ENCODE results near the gene TANGO2.

Gene TANGO2, protein sequence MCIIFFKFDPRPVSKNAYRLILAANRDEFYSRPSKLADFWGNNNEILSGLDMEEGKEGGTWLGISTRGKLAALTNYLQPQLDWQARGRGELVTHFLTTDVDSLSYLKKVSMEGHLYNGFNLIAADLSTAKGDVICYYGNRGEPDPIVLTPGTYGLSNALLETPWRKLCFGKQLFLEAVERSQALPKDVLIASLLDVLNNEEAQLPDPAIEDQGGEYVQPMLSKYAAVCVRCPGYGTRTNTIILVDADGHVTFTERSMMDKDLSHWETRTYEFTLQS

DNA sequence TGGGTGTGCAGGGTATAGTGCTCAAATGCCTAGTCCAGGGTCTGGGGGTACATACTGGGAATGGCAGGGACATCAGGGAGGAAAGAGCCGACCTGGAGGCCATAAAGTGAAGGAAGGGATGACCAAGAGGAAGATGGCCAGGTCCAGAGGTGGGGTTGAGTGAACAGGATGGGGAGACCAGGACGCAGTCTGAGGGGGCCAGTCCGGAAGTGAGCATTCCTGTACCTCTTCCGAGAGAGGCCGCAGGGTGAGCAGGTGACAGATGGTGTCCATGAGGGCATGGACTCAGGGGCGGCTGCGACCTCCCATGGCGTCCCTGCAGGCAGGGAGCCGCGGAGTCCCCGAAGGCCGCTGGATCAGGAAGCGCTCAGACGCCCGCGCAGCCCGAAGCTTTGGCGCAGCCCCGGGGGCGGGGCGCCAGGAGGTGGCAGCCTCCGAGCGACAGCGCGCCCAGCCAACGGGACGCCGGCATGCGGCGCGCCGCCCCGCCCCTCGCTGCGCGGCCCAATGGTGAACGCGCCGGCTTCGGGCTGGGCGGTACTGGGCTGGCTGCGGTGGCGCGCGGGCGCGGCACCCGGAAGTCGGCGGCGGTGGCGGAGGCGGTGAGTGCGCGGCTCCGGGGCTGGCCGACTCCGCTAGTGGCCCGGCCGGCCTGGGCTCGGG is at the start of gene TANGO2:
TANGO2 (plus strand) TSS at position 578 of the 663 bp plus-strand sequence. CDS start 15,689 bp downstream, outside the sequence.
- peak; percentile 90 for DNase-seq

DNA sequence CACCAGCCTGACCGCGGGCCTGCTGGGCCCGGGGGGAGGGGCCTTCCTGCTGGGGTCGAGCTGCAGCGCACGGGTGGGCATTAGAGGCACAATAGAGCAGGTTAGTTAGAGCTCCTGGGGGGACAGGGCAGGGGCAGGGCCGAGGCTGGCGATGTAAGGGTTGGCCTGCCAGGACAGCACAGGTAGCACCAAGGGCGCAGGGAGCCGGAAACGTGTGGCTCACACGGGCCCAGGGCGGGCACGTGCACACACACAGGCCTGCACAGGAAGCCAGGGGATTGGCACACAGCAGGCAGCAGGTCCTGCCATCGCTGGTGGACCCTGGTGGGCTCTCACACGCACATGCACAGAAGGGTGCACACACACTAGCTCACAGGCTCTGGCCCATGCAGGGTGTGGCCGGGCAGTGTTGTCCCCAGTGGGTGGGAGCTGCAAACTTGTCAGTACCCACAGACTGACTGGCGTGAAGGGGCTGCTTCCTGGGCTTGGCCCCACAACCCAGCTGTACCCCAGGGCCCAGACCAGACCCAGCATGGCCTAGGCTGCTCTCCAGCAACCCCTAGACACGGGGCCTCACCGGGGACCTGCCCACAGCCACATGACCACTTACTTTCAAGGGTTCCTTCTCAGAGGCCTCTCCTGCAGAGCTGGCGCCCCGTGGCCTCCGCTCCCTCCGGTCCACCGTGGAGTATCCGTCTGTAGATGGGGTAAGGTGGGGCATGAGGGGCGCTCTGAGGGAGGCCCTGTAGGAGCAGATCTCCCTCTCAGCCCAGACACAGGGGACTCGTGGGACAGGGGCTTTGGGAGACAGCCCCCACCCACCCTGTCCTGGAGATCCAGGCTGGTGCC is 49.4 kb upstream of the TANGO2 start:
- no peak for DNase-seq

DNA sequence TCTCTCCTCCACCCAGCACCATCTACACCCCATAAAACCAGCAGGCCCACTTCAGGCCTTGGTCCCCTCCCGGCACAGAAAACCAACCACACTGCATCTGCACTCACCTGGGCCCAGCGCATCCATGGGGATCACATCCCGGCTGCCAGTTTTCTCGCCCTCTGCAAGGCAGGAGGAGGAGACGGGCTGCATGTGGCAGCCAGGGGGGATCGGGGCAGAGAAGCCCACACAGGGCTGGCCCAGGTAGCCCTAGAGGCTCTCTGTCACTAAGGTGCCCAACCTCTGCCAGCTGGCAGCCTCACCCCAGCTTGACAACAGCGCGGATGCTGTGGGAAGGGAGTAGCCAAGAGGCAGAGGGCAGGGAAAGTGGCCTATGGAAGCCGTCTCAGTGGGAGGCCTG is 48.7 kb upstream of the TANGO2 start:
- no peak for DNase-seq

DNA sequence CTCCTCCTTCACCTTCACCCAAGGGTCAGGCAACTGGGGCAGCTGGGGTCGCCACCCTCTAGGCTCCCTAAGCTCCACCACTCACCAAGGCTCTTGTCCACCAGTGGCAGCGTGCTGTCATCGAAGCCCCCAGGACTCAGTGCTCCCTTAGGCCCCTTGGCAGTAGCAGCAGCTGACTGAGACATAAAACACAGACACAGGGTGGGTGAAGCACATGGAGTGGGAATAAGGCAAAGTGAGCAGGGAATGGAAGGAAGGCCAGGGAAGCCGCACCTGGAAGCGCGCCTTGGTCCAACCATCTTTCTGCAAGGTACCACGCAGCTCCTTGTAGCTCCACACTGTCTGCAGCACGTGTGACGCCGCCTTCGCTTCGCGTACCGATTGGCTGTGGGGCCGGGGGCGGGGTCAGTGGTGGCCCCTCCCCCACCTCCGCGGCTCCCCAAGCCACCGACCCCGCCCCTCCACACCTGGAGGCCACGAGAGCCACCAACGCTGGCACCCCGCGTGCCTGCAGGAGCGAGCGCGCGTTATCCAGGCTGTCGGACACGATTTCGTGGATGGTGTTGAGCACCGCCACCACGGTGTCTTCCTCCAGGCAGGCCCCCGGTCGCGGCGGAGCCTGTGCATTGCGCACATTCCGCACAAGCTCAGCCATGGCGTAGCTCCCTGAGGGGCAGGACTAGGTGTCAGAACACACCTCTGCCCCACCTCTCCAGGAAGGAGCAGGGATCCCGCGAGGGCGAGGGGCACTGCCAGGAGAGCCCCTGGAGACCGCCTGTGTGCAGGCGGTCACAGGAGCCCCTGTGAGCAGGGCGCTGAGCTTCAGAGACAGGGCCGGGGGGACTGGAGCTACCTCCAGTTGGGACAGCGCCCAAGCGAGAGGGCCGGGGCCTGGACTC is 48.0 kb upstream of the TANGO2 start:
- no peak for DNase-seq

DNA sequence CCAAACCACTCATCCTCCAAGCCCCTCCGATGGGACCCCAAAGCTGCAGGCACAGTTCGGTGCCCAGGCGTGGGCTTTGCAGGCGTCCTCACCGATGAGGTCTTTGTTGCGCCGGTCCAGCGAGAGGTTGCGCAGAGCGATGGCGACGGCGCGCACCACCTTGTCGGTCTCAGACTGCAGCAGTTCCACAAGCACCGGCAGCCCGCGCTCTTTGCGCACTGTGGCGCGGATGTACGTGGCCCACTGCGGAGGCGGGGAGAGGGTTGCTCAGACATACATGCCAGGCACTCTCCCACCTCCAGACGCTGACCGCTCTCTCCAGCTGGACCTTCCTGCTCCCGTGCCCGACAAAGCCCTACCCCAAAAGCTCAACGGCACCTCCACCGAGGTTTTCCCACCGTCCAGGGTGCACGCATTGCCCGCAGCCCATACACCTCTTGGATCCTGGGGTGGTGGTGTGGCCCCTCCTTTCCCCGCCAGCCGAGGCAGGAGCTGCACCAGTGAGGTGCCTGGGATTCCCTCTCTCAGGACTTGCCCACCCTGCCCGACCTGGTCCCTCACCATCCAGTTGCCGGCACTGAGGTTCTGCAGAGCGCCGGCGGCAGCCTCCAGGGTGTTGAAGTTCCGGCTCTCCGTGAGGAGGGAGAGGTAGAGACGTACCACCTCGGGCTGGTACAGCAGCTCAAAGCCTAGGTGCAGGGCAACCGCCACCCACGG is 47.2 kb upstream of the TANGO2 start:
- DNase-seq: no peak

DNA sequence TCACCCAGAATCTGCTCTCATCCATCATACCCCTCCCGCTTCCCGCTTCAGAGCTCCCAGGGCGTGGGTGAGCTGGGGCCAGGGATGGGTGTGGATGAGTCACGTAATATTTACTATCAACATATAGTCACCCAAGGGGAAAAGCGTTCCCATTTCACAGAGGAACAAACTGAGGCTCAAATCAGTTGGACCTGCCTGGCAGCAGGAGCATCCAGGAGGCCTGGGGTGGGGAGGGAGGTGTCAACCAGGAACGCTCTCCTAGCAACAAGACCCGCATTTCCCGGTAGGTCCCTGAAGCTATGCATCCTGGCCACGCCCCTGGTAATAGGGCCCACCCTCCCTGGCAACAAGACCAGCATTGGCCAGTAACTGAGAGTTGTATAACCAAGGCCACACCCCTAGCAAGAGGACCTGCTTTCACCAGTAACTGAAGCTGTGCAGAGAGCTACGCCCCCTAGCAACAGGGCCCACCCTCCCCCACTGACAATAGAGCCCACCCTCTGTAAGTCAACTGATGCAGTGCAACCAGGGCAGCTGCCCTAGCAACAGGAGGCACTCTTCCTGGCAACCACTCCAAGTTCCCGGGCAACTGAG is 46.5 kb upstream of the TANGO2 start:
- DNase-seq: peak; percentile 48

DNA sequence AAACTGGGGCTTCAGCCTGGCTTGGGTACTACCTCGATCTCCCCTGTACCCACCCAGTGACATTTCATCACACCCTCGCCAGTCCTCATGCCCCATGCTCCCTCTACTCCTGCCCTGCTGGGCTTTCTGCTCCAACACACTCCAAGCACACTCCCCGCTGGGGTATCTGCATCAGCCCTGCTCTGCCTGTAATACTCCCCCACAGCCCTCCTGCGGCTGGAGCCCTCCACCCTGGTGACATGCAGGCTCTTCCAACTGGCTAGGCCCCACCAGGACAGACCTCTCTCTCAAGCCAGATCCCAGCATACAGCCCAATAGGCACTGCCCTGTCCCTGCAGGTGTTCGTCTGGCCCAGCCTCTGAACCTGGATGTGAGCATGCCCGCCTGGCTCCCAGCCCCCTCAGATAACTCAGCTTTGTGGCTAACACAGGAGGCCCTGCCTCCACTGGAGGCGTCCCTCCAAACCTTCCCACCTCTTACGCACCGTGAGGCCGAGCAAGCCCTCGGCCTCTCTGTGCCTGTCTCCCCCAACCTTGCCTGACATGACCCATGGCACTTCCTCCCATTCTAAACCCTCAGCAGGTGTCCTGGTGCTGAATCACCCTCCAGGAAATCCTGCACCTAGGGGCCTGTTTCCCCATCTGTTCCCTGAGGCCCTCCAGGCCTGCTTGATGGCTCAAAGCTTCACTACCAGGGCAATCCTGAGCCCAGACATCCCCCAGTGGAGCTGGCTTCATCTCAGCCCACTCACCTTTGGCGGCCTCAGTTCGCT is 45.8 kb upstream of the TANGO2 start:
- DNase-seq: no peak

DNA sequence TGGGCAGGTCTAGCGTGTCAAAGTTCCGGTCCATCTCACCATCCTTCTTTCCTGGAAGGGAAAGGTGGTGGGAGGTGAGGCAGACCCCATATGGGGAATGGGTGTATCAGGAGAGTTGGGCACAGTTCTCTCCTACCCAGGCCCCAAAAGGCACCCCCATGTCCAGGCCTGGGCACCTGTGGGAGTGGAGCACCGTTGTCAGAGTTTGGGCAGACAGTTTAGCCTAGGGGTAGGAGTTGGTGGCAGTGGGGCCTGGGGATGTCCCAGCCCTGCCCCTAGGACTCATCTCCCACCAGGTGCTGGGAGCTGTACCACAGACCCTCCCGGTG is 45.2 kb upstream of the TANGO2 start:
- no peak for DNase-seq

DNA sequence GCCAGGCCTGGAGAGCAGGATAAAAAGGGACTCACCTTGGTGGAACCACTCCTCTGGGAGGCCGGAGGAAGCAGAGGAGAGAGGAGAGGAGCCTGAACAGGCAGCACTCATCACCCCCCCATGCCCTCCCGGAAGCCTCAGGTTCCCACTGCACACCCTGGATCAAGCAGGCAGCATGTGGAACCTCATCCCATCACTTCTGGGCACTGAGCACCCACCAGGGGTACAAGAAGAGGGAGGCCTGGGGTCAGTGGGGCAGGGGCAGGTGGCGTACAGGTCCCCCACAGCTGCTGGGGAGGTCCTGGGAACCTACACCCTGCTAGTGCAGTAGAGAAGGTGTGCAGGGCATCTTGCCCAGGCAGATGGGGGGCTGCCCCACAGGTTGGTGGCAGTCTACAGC is 44.2 kb upstream of the TANGO2 start:
- no peak for DNase-seq

DNA sequence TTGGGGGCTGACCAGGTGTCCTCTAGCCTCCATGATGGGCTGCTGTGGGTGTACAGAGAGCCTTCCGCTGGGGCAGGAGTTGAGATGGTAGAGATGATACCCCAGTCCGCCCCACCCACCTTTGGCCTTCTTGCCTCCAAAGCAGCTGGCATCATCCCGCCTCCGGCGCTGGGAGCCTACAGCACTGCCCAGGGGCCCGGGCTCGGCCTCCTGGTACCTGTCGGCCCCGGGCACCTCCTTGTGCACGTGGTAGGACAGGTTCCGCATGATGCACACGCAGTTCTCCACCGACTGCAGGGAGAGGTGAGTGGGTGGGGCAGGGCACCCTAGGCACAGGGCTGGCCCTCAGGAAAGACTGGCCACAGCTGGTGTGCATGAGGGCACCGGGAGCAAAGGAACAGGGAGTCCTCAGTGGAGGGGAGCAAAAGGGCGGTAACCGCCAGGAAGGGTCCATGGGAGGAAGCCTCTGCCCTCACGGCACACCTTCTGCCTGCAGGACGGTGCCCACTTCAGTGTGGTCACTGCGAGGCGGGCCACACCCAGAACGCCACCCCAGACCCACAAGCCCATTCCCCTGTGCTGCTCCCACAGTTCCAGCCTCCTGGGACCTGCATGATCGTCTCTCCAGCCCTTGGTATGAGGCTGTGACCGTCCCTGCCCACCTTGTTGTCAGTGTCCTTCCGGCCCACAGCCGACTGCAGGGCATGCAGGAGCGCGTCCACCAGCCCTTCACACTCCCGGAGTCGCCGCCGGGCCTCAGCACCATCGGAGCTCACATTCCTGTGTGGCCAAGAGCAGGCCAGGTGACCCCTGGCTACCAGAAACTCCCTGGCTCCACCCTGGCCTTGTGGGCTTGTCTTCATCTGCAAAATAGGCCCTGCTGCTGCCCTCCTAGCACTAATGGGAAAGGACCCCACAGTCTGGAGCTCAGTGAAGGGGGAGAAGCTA is 43.3 kb upstream of the TANGO2 start:
- DNase-seq: no peak

DNA sequence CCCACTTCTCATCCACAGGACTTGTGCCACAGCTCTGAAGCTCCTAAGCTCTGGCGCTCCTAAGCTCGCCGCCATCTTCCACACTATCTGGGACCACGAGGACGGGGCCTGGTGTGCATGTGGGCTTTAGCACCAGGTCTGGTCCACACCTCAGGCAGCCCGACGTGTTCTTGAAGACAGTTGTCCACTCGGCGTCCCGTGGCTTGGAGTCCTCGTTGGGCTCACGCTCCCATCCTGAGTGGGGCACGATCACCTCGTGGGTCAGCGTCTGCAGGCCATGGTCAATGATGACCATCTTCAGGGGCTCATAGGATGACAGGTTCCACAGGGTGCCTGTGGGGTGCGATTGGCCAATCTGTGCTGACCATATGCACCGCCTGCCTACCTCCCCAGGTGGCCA is 42.2 kb upstream of the TANGO2 start:
- DNase-seq: no peak

DNA sequence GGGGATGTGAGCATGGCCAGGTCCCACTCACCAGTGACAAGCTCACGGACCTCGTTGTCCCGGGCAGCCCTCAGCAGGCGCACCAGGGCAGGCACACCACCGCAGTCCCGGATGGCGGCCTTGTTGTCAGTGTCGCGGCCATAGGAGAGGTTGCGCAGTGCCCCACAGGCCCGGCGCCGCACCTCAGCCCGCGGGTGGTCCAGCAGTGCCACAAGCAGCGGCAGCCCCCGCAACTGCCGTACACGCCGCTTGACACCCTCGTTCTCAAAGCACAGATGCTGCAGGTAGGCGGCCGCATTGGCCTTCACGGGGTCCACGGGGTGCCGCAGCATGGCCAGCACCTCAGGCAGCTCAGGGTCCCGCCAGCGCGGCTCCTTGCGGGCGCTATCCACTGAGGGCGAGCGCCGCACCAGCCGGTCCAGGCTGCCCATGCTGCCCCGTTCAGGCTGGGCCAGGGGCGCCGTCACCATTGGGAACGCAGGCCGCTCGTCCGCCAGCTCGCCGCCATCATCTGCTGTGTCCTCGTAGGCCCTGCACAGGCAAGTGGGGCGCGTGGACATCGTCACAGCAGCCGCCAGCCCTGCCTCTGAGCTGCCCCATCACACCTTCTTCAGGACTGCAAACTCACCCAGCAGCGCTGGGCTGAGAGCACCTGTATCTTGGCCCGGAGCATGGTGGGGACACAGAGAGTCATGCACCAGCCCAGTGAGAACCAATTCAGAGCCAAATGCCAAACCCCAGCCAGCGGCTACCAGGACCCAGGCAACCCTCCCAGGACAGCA is 41.0 kb upstream of the TANGO2 start:
- DNase-seq: no peak

DNA sequence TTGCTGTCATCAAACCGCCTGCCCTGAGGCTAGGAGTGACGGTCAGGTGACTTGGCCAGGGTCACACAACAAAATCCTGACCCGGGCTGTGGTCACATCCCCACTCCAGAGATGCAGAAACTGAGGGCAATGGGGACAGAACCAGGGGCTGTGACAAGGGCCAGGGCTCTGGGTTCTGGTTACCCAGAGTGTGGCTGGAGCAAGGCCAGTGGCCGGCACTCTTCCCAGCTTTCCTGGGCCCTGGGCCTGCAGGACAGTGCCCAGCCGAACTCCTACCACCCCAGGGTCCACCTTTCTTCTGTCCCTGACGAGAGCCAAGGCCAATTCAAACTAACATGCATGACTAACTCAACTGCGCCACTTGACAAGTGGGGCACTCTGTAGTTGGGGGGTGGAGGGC is 40.1 kb upstream of the TANGO2 start:
- DNase-seq: no peak

DNA sequence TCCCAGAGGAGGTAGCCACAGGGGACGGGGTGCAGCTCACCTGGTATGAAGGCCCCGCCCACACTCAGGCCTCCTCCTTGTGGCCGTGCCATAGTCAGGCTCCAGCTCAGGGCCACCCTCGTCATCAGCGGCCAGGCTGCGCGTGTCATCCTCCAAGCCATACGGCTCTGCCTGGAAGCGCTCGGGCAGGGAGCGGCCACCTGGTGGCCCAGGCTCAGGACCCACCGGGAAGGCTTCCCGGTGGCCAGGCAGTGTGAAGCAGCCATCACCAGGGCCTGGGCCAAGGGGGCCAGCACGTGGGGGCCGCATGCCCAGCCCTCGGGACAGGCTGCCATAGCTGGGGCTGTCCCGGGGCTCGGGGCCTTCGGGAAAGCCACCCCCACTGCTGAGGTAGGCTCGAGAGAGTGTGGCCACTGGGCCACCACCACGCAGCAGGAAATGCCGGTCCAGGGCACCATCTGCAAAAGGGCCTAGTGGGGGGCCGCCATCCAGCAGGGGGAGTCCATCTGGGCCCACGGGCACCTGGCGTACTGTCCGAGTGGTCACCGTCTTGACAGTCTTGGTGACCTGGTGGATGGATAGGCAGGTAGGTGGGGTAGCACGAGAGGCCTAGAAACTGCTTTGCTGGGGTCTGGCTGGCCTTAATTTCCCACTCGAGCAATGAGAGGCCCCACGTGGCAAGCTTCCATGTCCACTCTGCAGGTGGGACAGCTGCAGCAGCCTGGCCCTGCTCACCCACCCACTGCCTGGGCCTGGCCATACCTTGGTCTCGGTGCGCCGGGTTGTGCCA is 39.5 kb upstream of the TANGO2 start:
- no peak for DNase-seq

DNA sequence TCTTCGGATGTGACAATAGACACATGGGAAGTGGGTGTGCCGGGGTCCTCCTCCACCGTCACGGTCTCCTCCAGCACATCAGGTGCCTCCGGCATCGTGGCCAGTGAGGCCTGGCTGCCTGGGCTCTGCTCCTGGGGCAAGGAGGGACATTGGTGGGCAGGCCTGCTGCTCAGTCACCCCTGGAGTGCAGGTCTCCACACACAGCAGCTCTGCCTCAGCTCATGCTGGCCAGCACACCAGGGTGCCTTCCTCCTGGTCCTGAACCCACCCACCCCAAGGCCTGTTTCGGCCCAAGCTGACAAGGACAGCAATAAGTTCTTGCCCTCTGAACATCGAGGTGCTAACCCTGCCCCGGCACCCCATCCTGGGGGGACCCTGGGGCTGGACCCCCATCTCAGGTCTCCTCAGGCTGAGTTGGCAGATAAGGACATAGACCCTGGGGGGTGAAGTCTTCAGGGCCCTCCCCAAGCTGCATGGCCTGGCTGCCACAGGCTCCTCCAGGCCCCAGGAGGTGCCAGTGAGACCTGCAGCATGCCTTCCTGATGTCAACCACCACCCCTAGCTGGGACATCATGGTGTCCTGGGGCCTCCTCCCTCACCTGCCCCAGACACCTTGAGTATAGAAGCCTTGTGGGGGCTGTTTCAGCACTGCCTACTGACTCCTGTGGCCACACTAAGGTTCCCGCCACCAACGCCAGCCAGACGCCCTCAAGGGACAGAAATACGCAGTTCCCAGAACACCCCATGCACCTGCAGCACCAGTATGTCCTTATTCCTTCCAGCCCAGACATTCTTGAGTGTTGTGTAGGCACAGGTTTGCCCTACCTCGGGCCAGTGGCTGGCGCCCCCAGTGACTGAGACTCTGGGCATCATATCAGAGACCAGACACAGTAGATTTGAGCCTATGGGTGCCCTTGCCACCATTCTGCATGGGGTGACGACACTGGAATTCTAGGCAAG is 38.7 kb upstream of the TANGO2 start:
- DNase-seq: no peak

DNA sequence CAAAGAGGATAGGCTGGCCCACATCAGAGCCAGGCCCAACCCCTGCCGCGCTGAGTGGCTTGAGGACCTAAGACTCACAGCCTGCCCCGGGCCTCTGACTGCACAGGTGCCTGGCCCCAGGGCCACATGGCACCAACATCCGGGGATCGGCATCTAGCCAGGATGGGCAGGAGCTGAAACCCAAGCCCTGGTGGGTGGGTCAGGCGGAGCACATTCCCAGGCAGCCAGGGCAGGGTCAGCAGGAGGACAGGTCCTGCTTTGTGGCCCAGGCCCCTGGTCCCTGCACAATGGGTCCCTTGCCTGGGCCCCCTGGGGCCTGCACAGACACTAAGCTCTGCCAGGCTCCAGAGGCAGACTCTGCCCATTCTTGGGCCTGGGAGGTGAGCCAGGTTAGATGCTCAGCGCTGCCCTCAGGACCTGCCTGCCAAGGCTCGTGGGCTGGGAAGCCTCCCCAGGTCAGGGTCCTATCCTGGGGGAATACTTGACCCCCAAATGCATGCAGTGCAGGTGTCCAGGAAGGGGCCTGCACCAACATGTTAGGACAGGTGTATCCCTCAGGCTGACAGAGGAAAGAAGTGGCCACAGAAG is 37.8 kb upstream of the TANGO2 start:
- DNase-seq: no peak

DNA sequence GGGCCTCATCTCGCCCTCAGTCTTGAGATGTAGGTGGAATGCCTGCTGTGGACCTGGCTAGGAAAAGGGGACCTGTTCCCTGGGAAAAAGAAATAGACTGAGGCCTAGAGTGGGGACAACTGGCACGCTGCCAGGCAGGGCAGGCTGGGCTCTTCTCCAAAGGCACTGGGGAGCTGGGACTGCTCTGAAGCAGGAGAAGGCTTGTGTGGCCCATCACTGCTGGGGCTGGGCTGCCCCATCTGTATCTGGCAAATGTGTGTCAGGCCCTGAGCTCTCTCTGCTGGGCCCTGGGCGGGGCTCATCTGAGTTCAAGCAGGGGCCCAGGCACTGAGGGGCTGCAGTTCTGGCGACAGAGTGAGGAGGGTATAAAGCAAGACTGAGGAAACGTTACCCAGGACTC is 37.2 kb upstream of the TANGO2 start:
- DNase-seq: peak; percentile 17

All from EL (cell line).